Gastrocnemius medialis (tissue), 4 donors: ENCODE data around the gene PAM16. TPM values are rescaled to one million over a fixed set of nuclear protein-coding genes. Genes with fewer than 3 reads are reported as not detected.

Source experiments
- ATAC-seq, 2 donors: fragments of 150-250 bp; one replicate each; pipeline ENCODE4 v1.9.1; 2016
- DNase-seq, 2 donors: peaks; one replicate each; pipeline ENCODE4 v3.0.0-alpha.2; 2019
- H3K27ac ChIP-seq, 4 donors: fragments of 200-600 bp; sonication (generic); 1 replicate in 1 of 4; 2 replicates in 3 of 4; pipeline ENCODE4 v1.5.1; 2016 to 2018; ENCODE audit warnings: mild to moderate bottlenecking in 2 of 4, moderate library complexity in 1 of 4
- H3K27me3 ChIP-seq, 3 donors: fragments of 200-600 bp; sonication (generic) in 2 of 3; 1 replicate in 1 of 3; 2 replicates in 2 of 3; pipeline versions ENCODE4 v1.5.1 to v1.6.0; 2016 to 2019; ENCODE audit warnings: mild to moderate bottlenecking in 1 of 3, moderate library complexity in 1 of 3
- H3K36me3 ChIP-seq, 2 donors: fragments of 200-600 bp; sonication (generic) in 1 of 2; one replicate each; pipeline ENCODE4 v1.5.1; 2017 to 2018
- H3K4me1 ChIP-seq, 2 donors: fragments of 200-600 bp; sonication (generic) in 1 of 2; one replicate each; pipeline ENCODE4 v1.5.1; 2016 to 2017; ENCODE audit warnings: mild to moderate bottlenecking in 2 of 2
- H3K4me3 ChIP-seq, 4 donors: fragments of 200-600 bp; sonication (generic) in 3 of 4; 1 replicate in 1 of 4; 2 replicates in 3 of 4; pipeline ENCODE4 v1.5.1; 2016 to 2019; ENCODE audit warnings: mild to moderate bottlenecking in 2 of 4
- H3K9me3 ChIP-seq, 3 donors: fragments of 200-600 bp; sonication (generic) in 2 of 3; 1 replicate in 1 of 3; 2 replicates in 2 of 3; pipeline ENCODE4 v1.5.1; 2016 to 2019
- POLR2A ChIP-seq, 2 donors: fragments of 450-650 bp; IDR thresholded peaks; one replicate each; pipeline ENCODE4 v1.6.1; 2017; ENCODE audit warnings: antibody characterized with exemption in 2 of 2, mild to moderate bottlenecking in 2 of 2, moderate library complexity in 2 of 2
- in situ Hi-C, 4 donors: fragments of 200-750 bp; cut with MboI; loops; one replicate each; pipeline versions ENCODE4 v1.15.0 to v1.8.0; 2017; ENCODE audit warnings: low sequenced_read_pairs in 4 of 4
- intact Hi-C: fragments of 100-400 bp; cut with DNase I; formaldehyde crosslinking; loops from one replicate; pipeline ENCODE4 v1.15.1; 2023; ENCODE audit warnings: low total_unique reads
- total RNA-seq, 4 donors: library from RNA; depleted of rRNA; stranded (reverse); fragments of >200 nt; gene quantifications; one replicate each; pipeline versions ENCODE4 v1.1.0 to v1.2.3, GENCODE V29; 2016
- TF ChIP-seq, protein P1 (sequence below), 5 experiments: fragments of 450-650 bp in 3 of 5; fragments of 200-600 bp in 2 of 5; sonication (generic) in 2 of 5; IDR thresholded peaks in 4 of 5; conservative IDR thresholded peaks in 1 of 5; 1 replicate in 4 of 5; 2 replicates in 1 of 5; pipeline ENCODE4 v1.5.1; 2016 to 2019; ENCODE audit warnings: antibody characterized with exemption in 5 of 5, mild to moderate bottlenecking in 3 of 5, moderate library complexity in 3 of 5

The PAM16 gene
- total RNA-seq, 4 donors from 2014 or later: 112 to 174 (median 132) TPM

DNA sequence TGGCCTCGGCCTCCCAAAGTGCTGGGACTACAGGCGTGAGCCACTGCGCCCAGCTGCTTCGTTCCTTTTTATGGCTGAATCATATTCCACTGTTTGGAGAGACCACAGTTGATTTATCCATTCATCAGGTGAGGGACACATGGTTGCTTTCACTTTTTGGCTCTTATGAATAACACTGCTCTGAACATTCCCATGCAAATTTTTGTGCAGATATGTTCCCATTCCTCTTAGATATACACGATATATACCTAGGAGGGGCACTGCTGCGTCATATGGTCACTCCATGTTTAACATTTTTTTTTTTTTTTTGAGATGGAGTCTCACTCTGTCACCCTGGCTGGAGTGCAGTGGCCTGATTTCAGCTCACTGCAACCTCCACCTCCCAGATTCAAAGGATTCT is 49.2 kb downstream of the PAM16 start:
- Histone ChIP-seq H3K4me3 (no peak overlapping the region), H3K4me1 (peaks cover 5 to 6% of the 10 kb centered on the region in 2 donors), H3K27ac (no peak overlapping the region), H3K27me3 (no peaks in the 10 kb centered on the region), H3K9me3 (no peaks in the 10 kb centered on the region), H3K36me3 (no peaks in the 10 kb centered on the region)
- intact Hi-C loops: no loop called here
- DNase-seq (no peak), ATAC-seq (no peak)
- no peak for TF ChIP-seq POLR2A (IDR thresholded peaks at IDR 0.05)
- TF ChIP-seq, protein P1, sequence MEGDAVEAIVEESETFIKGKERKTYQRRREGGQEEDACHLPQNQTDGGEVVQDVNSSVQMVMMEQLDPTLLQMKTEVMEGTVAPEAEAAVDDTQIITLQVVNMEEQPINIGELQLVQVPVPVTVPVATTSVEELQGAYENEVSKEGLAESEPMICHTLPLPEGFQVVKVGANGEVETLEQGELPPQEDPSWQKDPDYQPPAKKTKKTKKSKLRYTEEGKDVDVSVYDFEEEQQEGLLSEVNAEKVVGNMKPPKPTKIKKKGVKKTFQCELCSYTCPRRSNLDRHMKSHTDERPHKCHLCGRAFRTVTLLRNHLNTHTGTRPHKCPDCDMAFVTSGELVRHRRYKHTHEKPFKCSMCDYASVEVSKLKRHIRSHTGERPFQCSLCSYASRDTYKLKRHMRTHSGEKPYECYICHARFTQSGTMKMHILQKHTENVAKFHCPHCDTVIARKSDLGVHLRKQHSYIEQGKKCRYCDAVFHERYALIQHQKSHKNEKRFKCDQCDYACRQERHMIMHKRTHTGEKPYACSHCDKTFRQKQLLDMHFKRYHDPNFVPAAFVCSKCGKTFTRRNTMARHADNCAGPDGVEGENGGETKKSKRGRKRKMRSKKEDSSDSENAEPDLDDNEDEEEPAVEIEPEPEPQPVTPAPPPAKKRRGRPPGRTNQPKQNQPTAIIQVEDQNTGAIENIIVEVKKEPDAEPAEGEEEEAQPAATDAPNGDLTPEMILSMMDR (IDR thresholded peaks at IDR 0.05 in 4 of 5, conservative IDR thresholded peaks at IDR 0.05 in 1 of 5): no peak
- in situ Hi-C loops: no loop called here

DNA sequence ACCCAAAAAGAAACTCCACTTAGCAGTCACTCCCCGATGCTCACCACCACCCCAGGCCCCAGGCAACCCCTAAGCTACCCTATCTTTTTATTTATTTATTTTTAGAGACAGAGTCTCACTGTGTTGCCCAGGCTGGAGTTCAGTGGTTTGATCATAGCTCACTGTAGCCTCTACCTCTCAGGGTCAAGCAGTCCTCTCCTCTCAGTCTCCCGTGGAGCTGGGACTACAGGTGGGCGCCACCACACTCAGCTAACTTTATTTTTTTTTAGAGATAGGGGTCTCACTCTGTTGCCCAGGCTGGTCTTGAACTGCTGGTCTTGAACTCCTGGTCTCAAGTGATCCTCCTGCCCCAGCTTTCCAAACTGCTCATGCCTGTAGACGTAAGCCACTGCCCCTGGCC is 49.9 kb downstream of the PAM16 start:
- Histone ChIP-seq H3K4me3 (no peak overlapping the region), H3K27ac (no peak overlapping the region), H3K9me3 (no peaks in the 10 kb centered on the region), H3K4me1 (peaks cover 0 to 6% of the 10 kb centered on the region in 2 donors), H3K36me3 (no peaks in the 10 kb centered on the region), H3K27me3 (no peaks in the 10 kb centered on the region)
- intact Hi-C loops (no loop called here), in situ Hi-C loops (no loop called here)
- no peak for ATAC-seq
- DNase-seq: no peak
- TF ChIP-seq POLR2A (IDR thresholded peaks at IDR 0.05): no peak

DNA sequence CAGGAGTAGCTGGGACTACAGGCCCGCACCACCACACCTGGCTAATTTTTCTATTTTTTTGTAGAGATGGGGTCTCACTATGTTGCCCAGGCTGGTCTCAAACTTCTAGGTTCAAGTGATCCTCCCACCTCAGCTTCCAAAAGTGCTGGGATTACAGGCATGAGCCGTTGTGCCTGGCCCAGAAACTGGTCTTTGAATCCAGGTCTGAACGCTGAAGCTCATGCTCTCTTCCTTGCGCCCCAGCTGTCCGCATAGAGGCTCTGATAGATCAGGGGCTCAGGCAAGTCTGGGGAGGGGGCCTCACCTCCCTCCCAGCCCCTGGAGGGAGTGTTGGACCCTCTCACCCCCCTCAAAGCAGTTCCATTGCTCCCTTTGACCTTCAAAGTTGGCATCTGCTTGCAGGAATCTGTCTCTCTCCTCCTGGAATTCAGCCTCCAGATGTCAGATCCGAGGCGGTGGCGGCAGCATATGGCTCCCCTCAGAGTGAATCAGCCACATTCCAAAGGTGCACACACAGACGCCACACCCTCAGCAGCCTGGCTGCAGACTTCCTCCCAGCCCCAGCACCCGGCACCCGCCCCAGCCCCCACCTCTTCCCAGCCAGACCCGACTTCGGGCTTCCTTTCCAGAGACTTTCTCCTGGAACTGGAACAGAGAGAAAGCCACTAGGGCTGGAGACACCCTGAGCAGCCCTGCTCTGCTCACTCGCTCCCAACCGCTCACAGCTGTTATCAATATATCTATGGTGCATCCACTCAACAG is 52.2 kb downstream of the PAM16 start:
- Histone ChIP-seq H3K27me3 (no peaks in the 10 kb centered on the region), H3K4me3 (no peak overlapping the region), H3K4me1 (peaks cover 16% of the 10 kb centered on the region in 2 donors), H3K9me3 (no peaks in the 10 kb centered on the region), H3K36me3 (no peaks in the 10 kb centered on the region), H3K27ac (peak overlapping the region; percentile 18 to 59 (median 36))
- DNase-seq: peak in 1 of 2 donors; percentile 48
- peak in 1 of 2 donors; percentile 61 for ATAC-seq
- intact Hi-C loops (no loop called here), in situ Hi-C loops (no loop called here)
- TF ChIP-seq, protein P1 (IDR thresholded peaks at IDR 0.05 in 4 of 5, conservative IDR thresholded peaks at IDR 0.05 in 1 of 5): no peak
- TF ChIP-seq POLR2A (IDR thresholded peaks at IDR 0.05): no peak

DNA sequence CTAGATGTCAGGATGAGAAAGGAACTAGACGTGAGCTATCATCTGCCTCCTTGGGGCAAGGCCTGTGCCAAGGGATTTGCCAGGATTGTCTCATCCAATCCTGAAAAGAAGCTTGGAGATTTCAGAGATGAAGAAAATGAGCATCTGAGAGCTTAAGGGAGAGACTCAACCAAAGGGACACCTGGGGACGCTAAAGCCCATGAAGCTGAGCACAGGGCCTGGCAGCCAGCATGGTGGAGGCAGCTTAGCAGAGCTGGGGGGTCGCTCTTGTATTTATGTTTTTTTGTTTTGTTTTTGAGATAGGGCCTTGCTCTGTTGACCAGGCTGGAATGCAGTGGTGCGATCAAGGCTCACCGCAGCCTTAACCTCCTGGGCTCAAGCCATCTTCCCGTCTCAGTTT is 53.6 kb downstream of the PAM16 start:
- Histone ChIP-seq H3K9me3 (no peaks in the 10 kb centered on the region), H3K4me3 (no peak overlapping the region), H3K36me3 (no peaks in the 10 kb centered on the region), H3K27ac (no peak overlapping the region), H3K4me1 (peaks cover 26 to 28% of the 10 kb centered on the region in 2 donors), H3K27me3 (no peaks in the 10 kb centered on the region)
- ATAC-seq: no peak
- intact Hi-C loops (no loop called here), in situ Hi-C loops (no loop called here)
- DNase-seq: no peak
- TF ChIP-seq POLR2A (IDR thresholded peaks at IDR 0.05): no peak
- TF ChIP-seq, protein P1 (IDR thresholded peaks at IDR 0.05 in 4 of 5, conservative IDR thresholded peaks at IDR 0.05 in 1 of 5): no peak

DNA sequence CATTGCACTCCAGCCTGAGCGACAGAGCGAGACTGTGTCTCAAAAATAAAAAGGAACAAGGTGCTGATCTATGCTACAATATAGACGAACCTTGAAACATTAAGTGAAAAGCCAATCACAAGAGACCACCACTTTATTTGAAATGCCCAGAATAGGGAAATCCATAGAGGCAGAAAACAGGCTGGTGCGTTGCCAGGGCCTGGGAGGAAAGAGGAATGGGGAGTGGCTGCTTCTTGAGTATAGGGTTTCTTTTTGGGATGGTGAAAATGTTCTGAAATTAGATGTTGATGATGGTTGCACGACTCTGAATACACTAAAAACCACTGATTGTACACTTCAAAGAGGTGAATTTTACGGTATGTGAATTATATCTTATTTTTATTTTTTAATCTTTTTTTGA is 55.5 kb downstream of the PAM16 start:
- intact Hi-C loops: no loop called here
- in situ Hi-C loops: no loop called here
- Histone ChIP-seq H3K27me3 (no peaks in the 10 kb centered on the region), H3K27ac (no peak overlapping the region), H3K4me3 (no peak overlapping the region), H3K9me3 (no peaks in the 10 kb centered on the region), H3K36me3 (no peaks in the 10 kb centered on the region), H3K4me1 (peaks cover 36 to 45% of the 10 kb centered on the region in 2 donors)
- ATAC-seq (no peak), DNase-seq (no peak)
- TF ChIP-seq, protein P1 (IDR thresholded peaks at IDR 0.05 in 4 of 5, conservative IDR thresholded peaks at IDR 0.05 in 1 of 5): no peak
- TF ChIP-seq POLR2A (IDR thresholded peaks at IDR 0.05): no peak
